Chondrocyte (in vitro differentiated cells): Measurements from ENCODE around the gene ZIC4. TPM values are rescaled to one million over a fixed set of nuclear protein-coding genes. Genes with fewer than 3 reads are reported as not detected.

ENCODE experiments used
- DNase-seq: peaks from one replicate; pipeline ENCODE4 v3.0.0; 2021; ENCODE audit warnings: mixed read lengths, low spot score
- H3K27ac Mint-ChIP-seq: one replicate; pipeline ENCODE4 v1.8.0; 2021; ENCODE audit warnings: mild to moderate bottlenecking, moderate library complexity, mixed read lengths; ENCODE audit not compliant: unreplicated experiment
- H3K27me3 Mint-ChIP-seq: 2 replicates; pipeline ENCODE4 v1.8.0; 2021; ENCODE audit warnings: low read depth, mixed read lengths
- H3K36me3 Mint-ChIP-seq: 2 replicates; pipeline ENCODE4 v1.8.0; 2021; ENCODE audit warnings: low read depth, mixed read lengths
- H3K4me1 Mint-ChIP-seq: 2 replicates; pipeline ENCODE4 v1.8.0; 2021; ENCODE audit warnings: low read depth, mild to moderate bottlenecking, mixed read lengths
- H3K4me3 Mint-ChIP-seq: one replicate; pipeline ENCODE4 v1.8.0; 2021; ENCODE audit warnings: mild to moderate bottlenecking, moderate library complexity, mixed read lengths; ENCODE audit not compliant: unreplicated experiment
- H3K9me3 Mint-ChIP-seq: 2 replicates; pipeline ENCODE4 v1.8.0; 2021; ENCODE audit warnings: low read depth, mixed read lengths
- total RNA-seq: library from RNA; stranded (reverse); gene quantifications from 3 replicates; pipeline ENCODE4 v1.2.1, GENCODE V29; 2021
- TF ChIP-seq, protein P1 (sequence below): fragments of 200-600 bp; sonication (generic); IDR thresholded peaks from 2 replicates; pipeline ENCODE4 v1.5.0; 2021; ENCODE audit warnings: antibody characterized with exemption, mild to moderate bottlenecking, moderate library complexity

Gene ZIC4
- total RNA-seq, 1 donor from 2014 or later: 1.7 TPM

DNA sequence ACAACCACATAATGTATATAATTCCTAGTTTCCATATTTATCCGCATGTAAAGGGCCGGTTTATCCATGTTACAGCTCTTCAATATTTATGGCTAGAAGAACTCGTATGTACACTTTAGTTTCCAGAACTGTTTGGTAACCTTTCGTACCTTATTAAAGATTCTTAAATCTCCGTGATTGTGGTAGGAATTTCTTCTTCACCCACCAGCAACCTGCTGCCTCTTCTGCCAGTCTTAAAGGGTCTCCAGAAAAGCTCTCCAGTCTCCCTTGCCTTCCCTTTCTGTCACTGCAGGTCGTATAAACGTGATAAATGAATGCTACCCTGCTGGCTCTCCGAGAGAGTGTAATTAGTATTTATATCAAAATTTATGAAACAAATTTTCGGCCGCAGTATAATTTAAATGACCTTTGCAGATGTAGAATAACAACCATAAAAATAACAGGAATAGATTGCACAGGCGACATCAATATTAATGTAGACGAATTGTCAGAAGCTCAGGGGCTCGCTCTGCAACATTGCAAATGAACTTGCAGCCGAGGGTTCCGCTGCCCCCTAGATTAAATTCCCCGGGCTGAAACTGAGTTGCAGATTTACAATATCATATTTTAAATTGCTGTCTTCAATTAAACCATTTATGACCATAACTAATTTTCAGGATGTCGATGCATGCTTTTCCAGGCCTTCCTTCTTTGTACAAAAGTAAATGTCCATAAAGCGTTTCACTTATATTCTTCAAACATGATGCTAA is 8.2 kb upstream of the ZIC4 start:
- H3K4me3 Mint-ChIP-seq: peak overlapping the region; percentile 29
- DNase-seq: no peak
- H3K9me3 Mint-ChIP-seq: no peaks in the 10 kb centered on the region
- peaks cover 51% of the 10 kb centered on the region for H3K4me1 Mint-ChIP-seq
- TF ChIP-seq, protein P1, sequence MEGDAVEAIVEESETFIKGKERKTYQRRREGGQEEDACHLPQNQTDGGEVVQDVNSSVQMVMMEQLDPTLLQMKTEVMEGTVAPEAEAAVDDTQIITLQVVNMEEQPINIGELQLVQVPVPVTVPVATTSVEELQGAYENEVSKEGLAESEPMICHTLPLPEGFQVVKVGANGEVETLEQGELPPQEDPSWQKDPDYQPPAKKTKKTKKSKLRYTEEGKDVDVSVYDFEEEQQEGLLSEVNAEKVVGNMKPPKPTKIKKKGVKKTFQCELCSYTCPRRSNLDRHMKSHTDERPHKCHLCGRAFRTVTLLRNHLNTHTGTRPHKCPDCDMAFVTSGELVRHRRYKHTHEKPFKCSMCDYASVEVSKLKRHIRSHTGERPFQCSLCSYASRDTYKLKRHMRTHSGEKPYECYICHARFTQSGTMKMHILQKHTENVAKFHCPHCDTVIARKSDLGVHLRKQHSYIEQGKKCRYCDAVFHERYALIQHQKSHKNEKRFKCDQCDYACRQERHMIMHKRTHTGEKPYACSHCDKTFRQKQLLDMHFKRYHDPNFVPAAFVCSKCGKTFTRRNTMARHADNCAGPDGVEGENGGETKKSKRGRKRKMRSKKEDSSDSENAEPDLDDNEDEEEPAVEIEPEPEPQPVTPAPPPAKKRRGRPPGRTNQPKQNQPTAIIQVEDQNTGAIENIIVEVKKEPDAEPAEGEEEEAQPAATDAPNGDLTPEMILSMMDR: no peak
- H3K27me3 Mint-ChIP-seq: peaks cover 46% of the 10 kb centered on the region
- H3K36me3 Mint-ChIP-seq: peaks cover 8% of the 10 kb centered on the region
- H3K27ac Mint-ChIP-seq: no peak overlapping the region

DNA sequence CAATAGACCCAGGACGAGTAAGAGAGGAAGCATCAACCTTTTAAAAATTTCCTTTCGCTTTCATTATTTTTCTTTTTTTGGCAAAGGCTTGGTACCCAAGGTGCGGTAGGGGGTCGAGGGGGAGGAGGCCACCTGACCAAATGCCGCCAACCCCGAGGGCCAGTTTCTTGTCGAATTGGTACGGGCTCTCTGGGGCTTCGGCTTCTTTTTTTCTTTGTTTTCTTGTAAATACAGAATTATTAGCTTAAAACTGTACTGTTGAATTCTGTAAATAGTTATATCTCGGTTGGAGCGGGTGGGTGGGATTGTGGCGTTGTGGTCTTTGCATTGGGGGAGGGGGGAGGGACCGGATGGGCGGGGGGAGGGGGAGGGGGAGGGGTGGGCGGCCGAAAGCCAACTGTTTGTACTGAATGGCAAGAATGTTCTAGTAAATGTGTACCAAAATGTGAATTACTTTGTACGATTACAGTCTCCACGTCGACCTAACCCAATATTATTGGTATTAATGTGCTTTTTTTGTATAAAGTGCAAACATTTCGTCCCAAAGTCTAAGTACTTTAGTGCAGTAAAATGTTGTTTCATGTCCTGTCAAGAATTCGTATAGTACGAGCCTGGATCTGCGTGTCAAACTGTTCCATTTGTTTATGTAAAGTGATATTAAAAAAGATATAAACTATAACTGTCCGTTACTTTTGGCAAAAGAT is 7.5 kb upstream of the ZIC4 start:
- Mint-ChIP-seq H3K36me3 (peaks cover 8% of the 10 kb centered on the region), H3K4me1 (peaks cover 48% of the 10 kb centered on the region), H3K9me3 (no peaks in the 10 kb centered on the region), H3K27ac (peak overlapping the region; percentile 87), H3K27me3 (peaks cover 50% of the 10 kb centered on the region), H3K4me3 (peak overlapping the region; percentile 64)
- TF ChIP-seq, protein P1: no peak
- DNase-seq: no peak

DNA sequence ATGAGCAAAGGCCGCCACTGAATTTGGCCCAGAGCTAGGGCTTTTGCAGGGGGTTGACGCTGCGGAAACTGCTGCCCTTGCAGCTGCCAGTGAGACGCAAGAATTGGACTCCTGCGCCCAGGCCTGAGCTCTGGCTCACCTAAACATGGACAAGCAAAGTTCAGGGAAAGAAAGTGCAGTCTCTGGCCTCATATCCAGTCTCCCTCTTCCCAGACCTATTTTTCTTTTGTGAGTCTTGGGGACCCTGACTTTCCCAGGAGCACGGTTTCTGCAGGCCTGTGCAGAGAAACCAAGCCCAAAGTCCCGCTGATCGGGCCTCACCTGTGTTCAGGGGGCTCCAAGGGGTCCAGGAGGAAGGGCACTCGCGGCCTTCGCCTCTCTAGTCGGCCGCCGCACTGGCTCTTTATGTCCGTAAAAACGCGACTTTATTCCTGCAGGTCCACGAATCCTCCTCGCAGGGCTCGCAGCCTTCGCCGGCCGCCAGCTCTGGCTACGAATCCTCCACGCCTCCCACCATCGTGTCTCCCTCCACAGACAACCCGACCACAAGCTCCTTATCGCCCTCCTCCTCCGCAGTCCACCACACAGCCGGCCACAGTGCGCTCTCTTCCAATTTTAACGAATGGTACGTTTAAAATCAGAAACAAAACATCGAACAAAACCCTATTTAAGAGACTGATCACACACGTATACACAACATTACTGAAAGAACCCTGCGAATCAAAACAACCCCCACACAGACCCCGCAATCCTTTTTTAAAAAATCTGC is 6.8 kb upstream of the ZIC4 start:
- H3K27me3 Mint-ChIP-seq: peaks cover 53% of the 10 kb centered on the region

DNA sequence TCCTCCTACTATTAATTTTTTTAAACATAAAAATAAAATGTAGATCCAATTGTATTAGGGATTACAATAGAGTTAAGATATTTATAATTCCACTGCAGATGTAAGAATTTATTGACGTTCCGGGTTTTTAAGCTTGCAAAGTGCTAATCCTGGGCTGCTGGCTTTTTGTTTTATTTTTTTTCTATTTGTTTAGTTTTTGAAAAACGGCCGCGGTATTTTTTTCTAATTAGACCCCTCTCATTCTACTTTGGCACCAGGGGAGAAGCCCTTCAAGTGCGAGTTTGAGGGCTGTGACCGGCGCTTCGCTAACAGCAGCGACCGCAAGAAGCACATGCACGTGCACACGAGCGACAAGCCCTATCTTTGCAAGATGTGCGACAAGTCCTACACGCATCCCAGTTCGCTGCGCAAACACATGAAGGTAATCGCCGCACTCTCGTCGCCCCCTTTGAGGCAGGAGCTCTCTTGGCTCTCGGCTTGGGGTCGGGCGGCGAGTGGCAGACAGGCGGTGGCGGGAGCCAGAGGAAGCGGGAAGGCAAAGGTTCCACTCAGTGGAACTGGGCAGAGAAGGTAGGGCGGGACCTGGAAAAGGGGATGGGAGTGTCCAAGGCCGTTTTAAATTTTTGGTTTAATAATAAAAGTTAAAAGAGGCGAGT is 6.0 kb upstream of the ZIC4 start:
- peaks cover 8% of the 10 kb centered on the region for H3K36me3 Mint-ChIP-seq
- H3K9me3 Mint-ChIP-seq: no peaks in the 10 kb centered on the region
- H3K4me3 Mint-ChIP-seq: peak overlapping the region; percentile 64

More for the DNA sequence above, 6.8 kb upstream of the ZIC4 start:
- Mint-ChIP-seq H3K9me3 (no peaks in the 10 kb centered on the region), H3K36me3 (peaks cover 8% of the 10 kb centered on the region), H3K4me1 (peaks cover 50% of the 10 kb centered on the region), H3K27ac (peak overlapping the region; percentile 87), H3K4me3 (peak overlapping the region; percentile 64)
- DNase-seq: no peak
- TF ChIP-seq, protein P1: no peak

More for the DNA sequence above, 6.0 kb upstream of the ZIC4 start:
- peaks cover 54% of the 10 kb centered on the region for H3K4me1 Mint-ChIP-seq
- peak overlapping the region; percentile 30 for H3K27ac Mint-ChIP-seq
- TF ChIP-seq, protein P1: no peak
- DNase-seq: no peak
- peaks cover 54% of the 10 kb centered on the region for H3K27me3 Mint-ChIP-seq
